Measurements from ENCODE around the gene REXO2.

Gene REXO2

GRCh38 chr11:114440971-114441763 is 1.9 kb downstream of the REXO2 start:
- DNase-seq = no peak

- no peak for DNase-seq
Measured at GRCh38 chr11:114441921-114442320, 2.7 kb downstream of the REXO2 start.

DNA sequence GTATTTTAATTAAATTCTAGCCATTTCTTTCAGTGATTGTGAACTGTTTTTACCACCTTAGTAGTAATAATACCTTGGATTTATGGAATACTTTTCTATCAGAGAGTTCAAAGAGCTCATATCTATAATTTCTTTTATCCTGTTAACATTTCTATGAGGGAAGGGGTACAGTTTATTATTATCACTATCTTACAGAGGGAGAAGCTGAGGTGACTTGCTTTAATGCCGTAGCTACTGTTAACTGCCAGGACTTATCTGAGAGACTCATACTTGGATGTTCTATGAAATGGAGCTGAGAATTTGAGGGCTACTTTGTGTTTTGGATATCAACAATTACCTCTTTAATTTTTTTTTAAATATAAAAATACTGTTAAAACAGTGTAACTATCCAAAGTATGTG is 3.3 kb downstream of the REXO2 start:
- DNase-seq = no peak

DNA sequence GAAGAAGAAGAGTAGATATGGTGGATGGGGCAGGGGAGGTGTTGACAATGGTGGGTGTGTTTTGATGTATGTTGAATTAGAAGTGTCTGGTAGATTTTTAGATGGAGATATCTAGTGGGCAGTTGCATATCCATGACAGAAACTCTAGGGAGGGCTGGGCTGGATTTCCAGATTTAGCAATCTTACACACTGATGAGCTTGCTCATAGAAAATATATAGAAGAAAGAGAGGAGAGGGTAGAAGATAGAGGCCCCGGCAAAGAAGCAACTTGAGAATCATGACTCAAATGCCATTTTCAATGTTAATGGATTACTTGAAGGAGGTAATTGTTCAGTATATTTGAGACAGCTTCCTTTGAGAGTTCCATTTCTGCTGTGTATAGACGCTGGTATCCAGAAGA is 8.2 kb downstream of the REXO2 start:
- no peak for DNase-seq

DNA sequence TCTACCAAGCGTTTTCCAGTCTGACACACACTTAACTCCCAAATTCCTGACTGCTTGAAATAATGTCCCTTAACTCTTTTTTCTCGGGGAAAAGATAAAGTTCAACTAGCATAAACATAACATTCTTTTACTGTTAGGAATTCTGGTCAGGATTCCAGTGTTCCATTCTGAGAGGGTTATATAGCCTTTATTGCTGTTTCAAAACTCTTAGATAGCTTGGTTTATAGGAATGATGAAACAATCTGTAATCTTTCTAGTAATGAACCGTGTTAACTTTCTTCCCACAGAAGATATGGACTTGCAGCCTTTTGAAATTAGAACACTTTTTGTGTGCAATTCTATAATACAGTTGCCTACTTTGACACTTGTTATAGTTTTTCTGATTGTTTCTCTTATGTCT is 8.6 kb downstream of the REXO2 start:
- no peak for DNase-seq

DNA sequence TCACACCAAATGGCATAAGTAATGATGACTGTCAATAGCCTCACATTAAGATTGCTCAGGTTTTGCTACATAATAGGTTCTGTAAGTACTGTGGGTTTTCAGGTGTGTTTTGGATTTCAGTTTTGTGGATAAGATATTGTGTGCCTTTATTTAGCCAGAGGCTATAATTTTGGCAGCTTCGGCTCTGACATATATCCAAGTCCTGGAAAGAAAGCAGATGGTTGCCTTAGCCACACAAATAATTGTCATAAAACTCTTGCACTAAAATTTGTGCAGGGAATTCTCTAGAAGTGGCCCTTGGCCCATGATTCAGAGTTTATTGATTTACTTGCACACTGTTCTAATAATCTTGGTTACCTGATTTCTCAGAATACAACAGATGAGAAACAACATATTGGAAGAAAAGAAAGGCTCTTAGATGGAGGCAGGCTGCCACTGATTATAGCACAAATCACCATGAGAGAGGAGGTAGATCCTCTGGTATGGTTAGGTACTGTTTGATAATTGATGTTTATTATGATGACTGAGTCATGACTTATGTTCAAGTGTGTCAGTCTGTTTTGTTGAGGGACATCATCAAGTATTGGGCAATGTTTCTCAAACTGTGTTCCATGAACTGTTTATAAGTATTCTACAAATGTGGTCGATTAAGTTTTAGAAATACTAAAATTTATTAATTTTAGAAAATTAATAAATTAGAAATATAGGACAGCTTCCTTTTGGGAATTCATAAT is 9.6 kb downstream of the REXO2 start:
- DNase-seq = no peak

DNA sequence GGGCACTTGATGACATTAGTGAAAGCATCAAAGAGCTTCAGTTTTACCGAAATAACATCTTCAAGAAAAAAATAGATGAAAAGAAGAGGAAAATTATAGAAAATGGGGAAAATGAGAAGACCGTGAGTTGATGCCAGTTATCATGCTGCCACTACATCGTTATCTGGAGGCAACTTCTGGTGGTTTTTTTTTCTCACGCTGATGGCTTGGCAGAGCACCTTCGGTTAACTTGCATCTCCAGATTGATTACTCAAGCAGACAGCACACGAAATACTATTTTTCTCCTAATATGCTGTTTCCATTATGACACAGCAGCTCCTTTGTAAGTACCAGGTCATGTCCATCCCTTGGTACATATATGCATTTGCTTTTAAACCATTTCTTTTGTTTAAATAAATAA is 10.6 kb downstream of the REXO2 start:
- DNase-seq = no peak

GRCh38 chr11:114452399-114452798 is 13.1 kb downstream of the REXO2 start:
- no peak for DNase-seq

- DNase-seq = no peak
Measured at GRCh38 chr11:114463999-114464398, 24.7 kb downstream of the REXO2 start.

DNA sequence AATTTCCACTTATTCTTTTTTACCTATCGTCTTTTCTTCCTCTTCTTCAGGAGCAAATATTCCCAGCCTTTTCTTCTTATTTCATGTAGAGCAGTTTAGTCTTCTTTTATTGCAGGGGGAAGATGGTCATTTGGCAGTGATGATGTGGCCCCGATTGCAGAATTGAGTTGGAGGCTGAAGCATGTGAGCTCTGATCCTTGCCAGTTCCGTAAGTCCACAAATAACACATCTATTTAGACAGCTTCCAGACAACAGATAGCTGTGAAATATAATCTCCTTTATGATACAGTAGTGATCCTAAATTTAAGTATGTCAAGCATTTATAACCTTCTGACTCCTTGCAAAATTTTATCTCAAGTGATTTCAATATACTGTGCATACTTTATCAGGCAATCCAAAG is 27.5 kb downstream of the REXO2 start:
- DNase-seq = no peak

- no peak for DNase-seq
Measured at GRCh38 chr11:114472661-114473060, 33.4 kb downstream of the REXO2 start.

GRCh38 chr11:114478001-114478410 is 38.7 kb downstream of the REXO2 start:
- no peak for DNase-seq

- DNase-seq = no peak
Measured at GRCh38 chr11:114478768-114479167, 39.5 kb downstream of the REXO2 start.

- DNase-seq = no peak
Measured at GRCh38 chr11:114479331-114479730, 40.1 kb downstream of the REXO2 start.

DNA sequence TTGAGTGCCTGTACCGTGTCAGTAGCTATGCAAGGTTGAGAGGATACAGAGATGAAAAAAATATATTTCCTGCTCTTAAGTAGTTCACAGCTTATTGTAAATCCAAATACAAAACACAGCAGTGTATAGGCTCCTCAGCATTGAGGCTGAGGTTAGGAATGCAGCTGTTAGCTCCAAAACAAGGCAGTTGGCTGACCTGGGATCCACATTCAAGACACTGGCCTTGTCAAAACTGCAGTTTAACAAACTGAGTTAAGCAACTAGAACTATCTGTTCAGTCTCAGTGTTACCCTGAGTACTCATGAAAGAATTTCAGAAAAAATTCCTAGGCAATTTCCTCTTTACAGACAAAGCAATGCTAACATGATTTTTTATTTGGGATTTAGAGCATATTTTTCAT is 42.8 kb downstream of the REXO2 start:
- DNase-seq = no peak

- no peak for DNase-seq
Measured at GRCh38 chr11:114483929-114484328, 44.7 kb downstream of the REXO2 start.

DNA sequence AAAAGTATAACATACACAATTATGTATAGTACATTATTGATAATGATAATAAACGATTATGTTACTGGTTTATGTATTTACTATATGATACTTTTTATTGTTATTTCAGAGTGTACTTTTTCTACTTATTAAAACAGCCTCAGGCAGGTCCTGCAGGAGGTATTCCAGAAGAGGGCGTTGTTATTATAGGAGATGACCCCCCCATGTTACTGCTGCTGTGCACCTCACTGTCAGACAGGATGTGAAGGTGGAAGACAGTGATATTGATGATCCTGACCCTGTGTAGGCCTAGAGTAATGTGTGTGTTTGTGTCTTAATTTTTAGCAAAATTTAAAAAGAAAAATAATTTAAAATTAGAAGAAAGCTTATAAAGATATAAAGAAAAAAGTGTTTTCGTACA is 57.6 kb downstream of the REXO2 start:
- no peak for DNase-seq

GRCh38 chr11:114499756-114500155 is 60.5 kb downstream of the REXO2 start:
- DNase-seq = no peak

All from NCI-H1694 treated with DMSO at 0.1 percent for 48 hours (cell line).